Stimulated activated CD4-positive, alpha-beta T cell treated with anti-CD3 and anti-CD28 coated beads, TNF-alpha, amount 100 ng/mL, for 1 hour (primary cell): ENCODE measurements around the gene PYGO2.

Source experiments
- DNase-seq, 3 donors: peaks; one replicate each; pipeline ENCODE4 v3.0.0-alpha.2; 2020; ENCODE audit warnings: low read depth in 3 of 3, low spot score in 1 of 3

PYGO2 gene, protein sequence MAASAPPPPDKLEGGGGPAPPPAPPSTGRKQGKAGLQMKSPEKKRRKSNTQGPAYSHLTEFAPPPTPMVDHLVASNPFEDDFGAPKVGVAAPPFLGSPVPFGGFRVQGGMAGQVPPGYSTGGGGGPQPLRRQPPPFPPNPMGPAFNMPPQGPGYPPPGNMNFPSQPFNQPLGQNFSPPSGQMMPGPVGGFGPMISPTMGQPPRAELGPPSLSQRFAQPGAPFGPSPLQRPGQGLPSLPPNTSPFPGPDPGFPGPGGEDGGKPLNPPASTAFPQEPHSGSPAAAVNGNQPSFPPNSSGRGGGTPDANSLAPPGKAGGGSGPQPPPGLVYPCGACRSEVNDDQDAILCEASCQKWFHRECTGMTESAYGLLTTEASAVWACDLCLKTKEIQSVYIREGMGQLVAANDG

DNA sequence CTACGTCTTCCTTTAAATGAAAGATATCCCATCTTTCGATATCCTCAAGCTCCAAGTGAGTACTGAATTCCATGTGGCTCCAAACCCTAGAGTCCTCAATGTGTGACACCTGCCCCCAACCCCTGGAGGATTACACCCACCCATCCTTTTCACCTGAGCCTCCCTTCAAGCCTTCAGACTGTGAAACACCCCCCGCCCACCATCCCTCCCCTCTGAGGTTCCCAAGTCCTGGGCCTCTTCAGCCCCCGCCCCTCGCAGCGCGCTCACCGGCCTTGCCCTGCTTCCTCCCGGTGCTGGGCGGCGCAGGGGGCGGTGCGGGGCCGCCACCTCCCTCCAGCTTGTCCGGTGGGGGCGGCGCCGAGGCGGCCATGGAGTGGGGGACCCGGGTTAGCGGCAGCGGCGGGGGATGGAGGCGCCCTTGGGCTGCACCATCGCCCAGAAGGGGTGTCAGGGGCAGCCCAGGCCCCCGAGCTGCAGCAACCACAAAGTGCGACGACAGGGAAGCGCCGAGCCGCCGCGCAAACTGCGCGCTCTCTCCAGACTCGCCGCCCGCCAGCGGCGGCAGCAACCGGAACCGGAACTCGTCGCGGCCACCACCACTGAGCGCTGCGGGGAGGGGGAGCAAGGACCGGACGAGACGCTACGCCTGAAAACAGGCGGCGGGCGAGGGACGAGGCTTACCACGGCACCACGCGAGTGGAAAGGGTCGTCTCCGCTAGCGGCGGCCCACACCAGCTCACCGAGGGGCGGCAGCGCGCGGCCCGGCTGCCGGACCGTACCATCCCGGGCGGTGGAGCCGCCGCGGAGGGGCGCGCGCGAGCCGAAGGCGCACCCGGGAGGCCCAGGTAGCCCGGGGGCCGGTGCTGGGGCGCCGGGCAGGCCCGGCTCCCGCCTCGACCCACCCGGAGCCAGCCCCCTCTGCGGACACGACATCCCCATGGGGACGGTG lies at the start of gene PYGO2:
PYGO2 (minus strand) TSS at position 576 of the 949 bp plus-strand sequence; CDS start at position 370, 206 bp downstream.
- peak; percentile 45 to 69 (median 55) for DNase-seq

DNA sequence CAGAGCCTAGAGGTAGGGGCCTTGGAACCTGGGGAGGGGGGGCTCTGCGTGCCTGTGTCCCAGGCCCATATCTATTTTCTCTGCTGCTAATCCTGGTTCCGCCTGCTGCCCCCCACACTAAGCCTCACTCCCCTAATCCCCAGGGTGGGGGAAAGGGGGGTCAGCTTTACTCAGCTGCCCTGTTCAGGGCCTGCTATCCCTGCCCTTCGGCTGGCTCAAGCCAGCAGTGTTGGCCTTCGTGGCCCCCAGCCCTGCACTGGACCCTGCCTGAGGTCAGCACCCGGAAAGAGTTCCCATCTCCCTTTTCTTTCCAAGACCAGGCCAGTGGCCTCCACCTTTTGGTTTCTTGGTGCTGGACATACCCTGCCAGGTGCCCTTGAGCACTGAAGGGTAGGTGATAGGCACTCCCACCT lies 49.4 kb upstream of the PYGO2 start:
- DNase-seq = no peak

DNA sequence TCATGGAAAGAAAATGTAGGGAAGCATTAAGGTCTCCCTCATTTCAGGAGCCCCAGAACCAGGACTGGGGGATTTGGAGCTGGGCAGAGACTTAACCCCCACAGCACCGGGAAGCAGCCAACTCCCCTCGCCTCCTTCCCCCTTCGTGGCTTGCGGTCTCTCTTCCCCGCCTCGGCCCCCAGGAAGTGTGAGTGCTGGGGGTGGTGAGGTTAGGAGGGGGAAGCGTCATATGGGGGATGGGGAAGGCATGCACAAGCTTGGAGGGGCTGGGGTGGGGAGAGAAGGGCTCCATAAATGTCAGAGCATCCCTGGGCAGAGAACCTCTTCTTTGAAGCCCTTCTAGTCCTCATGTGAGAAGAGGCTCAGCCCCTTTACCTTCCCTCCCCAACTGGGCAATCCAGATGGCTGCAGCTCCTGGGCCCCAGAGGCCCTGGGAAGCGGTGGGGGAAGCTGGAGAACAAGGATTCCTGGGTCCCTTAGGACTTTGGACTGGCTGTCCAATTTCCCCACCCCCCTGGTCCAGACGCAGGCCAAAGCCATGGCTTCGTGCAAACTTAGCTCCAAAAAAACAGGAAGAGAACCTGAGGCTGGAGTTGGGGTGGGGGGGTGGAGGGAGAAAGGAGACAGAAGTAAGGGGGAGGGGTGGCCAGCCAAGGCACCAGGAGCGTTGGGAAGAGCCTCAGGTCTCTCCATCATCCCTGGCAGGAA lies 48.8 kb upstream of the PYGO2 start:
- no peak for DNase-seq

DNA sequence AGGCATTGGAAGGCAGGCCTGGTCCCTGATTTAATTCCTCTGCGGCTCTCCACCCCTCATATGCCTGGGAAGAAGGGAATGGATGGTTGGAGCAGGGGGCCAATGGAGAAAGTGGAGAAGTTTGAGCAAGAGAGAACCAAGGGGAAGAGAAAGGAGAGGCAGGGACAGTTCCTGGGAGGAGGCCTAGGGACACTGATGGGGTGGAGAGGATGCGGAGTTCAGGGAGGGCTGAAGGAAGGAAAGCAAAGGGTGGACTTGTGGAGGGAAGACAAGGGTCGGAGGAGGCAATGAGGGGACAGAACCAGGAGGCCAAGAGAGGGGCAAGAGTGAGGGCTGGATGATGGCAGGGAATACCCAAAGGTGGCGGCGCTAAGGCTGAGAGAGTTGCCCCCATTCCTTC lies 48.2 kb upstream of the PYGO2 start:
- DNase-seq = no peak

DNA sequence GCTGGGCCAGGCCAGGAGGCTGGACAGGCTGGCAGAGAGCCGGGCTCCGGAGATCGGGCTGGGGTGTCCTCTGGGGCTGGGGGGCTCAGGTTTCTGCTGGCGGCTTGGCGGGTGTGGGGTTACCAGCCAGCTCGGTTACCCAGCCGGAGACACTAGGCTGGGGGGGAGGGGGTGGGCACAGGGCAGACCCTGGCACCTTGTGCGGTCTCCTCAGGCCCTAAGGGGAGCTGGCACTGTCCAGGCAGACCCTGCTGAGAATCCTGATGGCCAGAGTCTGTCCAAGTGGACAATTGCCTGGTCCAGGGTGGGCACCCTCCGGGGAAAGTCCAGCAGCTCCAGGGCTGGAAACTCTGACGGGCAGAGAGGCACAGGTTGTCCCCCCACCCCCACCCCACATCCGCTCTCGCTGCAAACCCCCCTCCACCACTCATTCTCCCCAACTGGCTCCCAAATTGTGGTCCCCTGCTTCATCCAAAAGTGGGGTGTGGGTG lies 47.7 kb upstream of the PYGO2 start:
- DNase-seq = no peak

DNA sequence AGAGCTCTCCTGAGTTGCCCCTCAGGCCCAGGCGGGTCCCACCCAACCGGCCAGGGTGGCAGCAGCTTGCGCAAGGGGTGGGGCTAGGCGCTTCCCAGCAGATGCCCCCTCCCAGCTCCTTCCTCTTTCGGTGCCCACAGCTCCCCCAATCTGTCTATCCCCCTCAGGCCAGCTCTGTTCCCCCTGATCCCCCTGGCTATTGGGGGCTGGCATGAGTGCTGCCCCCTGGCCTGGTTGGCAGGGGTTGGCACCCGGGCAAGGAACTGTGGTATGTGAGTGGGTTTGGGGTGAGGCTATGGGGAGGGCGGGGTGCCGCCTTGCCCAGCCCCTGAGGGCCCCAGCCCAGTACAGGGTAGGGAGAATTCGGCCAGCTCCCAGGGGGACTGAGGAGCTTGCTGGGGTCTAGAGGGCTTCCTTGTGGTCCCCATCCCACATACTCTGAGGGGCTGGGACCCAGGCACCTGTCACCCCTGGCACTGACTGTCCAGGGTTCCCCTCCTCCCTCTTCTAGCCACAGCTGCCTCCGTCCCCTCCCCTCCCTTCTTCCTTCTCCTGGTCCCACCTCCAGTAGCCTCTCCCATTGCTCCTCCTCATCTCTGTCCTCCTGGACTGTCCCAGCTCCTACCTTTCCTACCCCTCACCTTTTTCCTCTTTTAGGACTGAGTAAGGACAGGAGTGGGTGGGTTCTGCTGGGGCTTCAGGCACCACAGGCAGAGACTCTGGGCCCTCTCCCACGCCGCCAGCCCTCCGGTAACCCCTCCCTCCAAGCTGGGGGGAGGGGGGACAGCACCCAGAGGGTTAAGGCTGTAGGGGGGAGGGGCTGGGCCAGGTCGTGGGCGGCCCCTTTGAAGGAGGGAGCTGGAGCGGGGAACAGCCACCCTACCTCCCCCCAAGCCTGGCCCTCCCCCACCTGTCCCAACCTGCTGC lies 46.7 kb upstream of the PYGO2 start:
- DNase-seq = peak in 1 of 3 donors; percentile 57

DNA sequence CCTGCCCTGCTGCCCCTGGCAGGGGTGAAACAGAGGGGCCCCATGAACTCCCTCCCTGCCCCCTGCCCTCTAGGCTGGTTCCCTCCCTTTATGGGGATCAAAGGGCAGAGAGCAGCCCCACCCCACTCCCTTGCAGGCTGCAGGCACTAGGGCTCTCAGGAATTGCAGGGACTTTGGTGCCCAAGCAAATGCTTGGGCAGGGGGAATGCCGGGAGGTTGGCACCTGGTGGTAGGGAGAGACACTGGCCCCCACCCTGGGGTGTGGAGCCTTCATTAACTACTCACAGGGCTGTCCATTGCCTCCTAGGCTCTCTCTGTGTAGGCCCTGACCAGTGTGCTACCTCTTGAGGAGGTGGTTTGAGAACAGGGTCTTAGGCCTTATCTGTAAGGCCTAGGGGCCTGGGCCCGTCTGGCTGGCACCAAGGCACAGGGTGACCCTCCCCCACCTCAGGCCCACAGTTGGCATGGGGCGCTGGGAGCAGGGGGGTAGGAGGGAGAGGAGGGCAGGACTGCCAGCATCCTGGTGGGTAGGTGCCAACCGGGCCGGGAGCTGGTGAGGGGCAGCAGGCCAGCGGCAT lies 45.8 kb upstream of the PYGO2 start:
- no peak for DNase-seq

DNA sequence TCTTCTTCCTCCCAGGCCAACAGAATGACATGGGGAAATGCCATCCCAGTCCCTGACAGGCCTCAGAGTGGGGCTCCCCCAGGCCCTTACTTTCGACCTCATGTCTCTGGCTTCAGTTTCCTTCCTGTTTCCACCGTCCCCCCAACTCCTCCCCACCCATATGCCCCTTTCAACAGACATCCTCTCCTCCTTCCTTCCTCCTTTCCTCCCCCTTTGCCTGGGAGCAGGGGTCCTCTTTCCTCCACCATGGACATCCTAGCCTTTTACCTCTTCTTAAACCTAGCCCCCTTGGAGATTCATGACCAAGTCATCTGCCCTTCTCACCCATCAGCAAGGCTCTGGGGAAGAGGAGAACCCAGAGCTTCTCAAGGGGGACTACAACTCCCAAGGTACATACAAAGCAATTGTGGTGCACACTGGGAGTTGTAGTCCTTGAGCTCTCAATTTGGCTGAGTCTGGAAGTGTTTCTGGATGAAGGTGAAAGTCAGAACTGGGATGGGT lies 45.1 kb upstream of the PYGO2 start:
- no peak for DNase-seq

DNA sequence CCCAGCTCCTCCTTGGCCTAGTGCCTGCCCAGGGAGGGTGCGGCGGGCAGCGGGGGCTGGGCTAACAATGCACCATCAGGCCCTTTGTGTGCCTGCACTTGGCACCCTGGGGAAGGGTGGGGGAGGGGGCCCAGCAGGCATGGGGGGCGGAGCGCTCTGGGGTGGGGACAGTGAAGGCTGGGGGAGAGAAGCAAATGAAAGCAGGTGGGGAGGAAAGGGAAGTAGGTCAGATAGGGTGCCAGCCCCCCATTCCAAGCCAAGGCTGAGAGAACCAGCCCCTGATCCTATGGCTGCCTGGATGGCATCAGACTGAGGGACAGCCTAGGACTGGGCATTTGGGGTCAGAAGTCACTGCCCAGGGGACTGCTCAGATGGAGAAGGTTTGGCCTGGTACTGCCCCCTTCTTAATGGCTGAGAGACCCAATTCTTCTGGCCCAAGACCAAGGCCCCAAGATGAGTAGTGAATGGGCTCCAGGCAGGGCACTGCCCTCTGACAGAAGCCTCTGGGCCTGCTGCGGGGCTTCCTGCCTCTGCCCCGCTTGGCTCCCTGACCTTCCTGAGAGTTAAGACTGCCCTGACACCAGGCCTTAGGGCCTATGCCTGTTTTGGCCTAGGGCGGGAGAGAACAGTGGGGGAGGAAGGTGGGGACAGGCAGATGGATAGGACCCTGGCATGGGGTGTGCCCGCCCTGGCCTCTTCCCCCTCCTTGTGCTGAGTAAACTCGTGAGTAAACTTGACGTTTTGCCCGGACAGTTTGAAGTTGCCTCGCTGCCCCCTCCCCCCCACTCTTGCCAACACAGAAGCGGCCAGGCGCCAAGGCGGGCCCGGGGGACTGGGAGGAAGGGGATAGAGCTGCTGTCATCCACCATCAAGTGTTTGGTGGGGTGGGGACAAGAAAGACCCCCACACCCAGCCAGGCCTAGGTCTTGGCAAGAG lies 43.8 kb upstream of the PYGO2 start:
- no peak for DNase-seq

DNA sequence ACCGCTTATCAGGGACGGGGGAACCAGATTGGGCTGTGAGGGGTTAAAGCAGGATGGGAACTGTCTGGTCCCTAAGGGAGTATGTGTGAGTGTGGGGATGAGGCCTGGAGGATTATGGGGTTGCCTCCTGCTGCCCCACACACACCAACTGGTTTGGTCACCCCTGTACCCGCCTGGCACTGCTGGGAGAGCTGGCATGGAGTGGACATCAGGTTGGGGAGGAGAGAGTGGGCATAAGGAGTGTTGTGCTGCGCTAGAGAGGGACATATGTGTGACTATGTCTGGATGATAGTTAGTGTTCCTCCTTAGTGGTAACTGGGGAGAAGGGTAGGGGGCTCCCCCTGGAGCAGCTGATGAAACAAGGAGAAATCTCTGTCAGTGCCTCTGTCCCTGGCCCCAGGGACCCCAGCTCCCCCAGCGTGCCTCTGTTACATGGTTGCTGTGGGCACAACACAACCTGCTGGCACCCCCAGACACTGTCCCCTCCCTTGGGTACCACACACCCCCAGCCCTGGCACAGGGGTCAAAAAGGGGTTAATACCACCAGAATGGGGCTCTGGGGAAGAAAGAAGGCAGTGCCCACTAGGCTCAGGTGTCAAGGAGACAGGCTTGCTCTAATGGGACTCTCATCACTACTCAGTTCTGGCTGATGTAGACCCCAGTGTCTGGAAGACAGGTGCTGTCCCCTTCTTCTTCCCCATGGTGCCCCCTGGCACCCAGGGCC lies 42.9 kb upstream of the PYGO2 start:
- DNase-seq = no peak

DNA sequence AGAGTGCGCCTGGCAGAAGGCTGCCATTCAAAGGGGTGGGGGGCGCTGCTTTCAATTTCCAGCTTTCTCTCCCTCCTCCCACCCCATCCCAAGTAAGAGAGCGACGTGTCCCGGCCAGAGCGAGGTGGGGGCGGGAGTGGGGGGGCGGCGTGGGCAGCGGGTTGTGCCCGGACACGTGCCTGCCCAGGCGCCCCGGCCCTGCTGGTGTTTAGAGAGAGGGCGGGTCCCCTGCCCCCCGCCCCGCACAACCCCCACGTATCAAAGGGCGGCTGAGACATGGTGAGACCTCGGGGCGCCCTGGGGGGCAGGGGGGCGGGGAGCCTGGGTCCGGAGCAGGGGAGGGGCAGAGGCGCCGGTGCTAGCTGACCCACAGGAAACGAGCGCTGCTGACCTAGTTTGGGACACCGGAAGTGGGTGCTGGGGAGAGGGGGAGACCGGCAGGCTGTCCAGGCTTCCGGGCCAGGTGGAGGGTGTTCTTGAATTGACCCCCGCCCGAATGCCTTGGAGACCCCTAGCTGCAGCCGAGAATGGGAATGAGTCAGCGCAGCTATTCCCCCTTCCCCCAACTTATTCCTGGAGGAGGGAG lies 42.3 kb upstream of the PYGO2 start:
- DNase-seq = no peak

DNA sequence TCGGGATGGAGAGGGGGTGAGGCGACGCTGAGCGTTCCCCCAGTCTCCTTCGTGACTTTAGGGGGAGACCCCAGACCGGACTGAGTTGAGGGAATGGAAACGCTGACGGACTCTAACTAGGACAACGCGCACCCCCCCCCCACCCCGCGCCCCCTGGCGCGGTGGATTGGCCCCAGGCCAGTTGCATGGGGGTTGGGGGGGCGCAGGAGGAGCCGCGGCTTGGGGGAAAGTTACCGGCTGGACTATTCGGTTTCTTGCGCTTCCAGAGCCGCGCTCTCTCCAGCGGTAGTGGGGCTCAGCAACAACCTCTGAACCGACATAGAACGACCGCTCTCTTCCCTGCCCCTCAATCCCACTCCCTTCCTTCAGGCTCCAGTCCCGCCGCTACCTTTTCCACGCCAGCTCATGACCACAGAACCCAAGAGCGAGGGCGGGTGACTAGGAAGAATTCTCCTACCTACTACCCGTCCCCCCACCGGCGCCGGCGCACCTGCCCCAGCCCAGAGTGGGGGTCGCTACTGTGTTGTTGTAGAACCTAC lies 41.7 kb upstream of the PYGO2 start:
- no peak for DNase-seq

DNA sequence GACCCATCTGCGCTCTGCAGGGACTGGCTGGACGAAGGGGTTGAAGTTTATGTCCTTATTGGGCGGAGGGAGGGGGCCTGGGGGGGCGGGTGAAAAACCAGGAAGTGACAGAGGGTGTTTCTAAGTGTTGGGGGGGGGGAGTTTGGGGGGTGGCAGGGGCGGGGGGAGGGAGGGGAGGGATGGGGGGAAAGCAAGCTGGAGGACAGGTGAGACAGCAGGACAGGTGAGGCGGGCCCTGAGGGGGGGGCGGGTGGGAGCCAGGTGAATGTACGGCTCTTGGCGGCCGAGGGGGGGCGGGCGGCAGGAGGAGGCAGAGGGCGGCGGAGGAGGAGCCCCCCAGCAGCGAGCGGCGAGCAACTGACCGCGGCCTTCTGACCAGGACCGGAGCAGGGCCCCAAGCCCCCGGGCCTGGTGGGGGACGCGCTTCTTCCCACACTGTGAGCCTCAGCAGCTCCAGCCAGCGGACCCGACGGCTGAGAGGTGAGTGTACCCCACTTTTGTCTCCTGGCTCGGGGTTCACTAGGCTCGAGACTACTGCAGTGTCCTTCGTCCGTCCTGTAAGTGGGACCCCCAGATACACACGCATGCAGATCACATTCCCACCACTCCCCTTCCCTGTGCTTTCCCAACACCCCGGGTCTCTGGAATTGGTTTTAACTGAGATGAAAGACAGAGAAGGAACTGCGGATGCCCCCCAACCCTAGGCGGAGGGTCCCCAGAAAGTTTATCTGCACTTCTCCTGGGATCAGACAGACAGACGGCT lies 41.1 kb upstream of the PYGO2 start, which contains the start of gene ZBTB7B:
ZBTB7B (plus strand) TSS at position 339 of the 763 bp plus-strand sequence. CDS start 11,859 bp downstream, outside the sequence.
- DNase-seq = no peak

DNA sequence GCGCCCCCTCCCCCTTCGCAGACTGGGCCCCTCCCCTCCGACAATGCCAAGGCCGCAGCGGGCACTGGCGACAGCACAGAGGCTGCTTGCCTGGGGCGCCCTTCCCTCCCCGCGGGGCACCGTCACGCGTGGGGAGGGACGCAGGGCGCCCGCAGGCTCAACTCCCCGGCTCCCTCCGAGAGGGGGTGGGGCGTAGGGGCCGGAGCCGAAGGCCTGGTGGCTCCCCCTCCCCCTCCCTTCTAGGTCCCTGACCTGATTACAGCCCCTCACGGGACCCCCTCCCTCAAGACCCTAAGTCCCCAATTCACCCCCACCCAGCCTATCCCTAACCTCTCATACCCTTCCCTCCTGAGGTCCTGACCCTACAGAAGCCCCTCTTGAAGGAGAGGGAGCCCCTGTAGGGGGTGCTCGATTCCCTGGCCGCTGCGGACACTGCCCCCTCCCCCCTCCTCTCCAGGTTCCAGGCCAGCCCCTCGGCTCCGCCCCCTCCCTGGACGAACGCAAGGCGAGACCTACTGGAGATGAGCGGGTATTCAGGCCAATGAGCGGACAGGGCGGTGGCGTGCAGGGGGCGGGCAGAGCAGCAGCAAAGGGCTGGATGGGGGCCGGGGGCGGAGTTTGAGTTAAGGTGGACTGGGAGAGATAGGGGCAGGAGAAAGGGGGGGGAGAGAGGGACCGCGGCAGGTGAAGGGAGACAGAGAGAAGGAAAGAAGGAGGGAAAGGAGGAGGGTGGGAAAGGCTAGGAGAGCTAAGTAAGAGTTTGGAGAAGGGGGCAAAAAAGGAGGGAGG lies 40.3 kb upstream of the PYGO2 start:
- peak; percentile 94 to 96 (median 96) for DNase-seq

DNA sequence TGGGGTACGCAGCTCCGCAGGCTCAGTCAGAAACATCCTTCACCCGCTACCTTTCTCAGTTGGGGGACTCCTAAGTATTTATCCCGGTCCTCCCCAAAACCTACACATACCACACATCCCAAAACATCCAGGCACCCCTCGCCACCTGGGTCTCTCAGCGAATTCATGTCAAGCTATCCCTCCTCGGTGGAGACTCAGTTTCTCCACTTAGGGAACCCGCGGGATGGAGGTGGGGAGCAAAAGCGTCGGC lies 39.8 kb upstream of the PYGO2 start:
- DNase-seq = no peak
